Fibroblast of villous mesenchyme (primary cell): ENCODE measurements around the gene TTF2. TPM values are rescaled to one million over a fixed set of nuclear protein-coding genes. Genes with fewer than 3 reads are reported as not detected.

ENCODE experiments used
- DNase-seq: peaks from one replicate; pipeline ENCODE4 v3.0.0-alpha.2; 2010; ENCODE audit warnings: low read depth
- H3K4me3 ChIP-seq: 2 replicates; pipeline ENCODE4 v1.5.1; 2011; ENCODE audit warnings: low read depth, mild to moderate bottlenecking, low read length
- CTCF ChIP-seq: IDR thresholded peaks from 2 replicates; pipeline ENCODE4 v1.5.1; 2012; ENCODE audit warnings: low read depth, mild to moderate bottlenecking, low read length; ENCODE audit not compliant: insufficient read depth
- total RNA-seq: library from RNA; depleted of rRNA; stranded (reverse); fragments of >200 nt; gene quantifications from 2 replicates; pipeline ENCODE4 v1.2.3, GENCODE V29; 2012

TTF2 gene
- total RNA-seq, 1 donor = 21.2 TPM

DNA sequence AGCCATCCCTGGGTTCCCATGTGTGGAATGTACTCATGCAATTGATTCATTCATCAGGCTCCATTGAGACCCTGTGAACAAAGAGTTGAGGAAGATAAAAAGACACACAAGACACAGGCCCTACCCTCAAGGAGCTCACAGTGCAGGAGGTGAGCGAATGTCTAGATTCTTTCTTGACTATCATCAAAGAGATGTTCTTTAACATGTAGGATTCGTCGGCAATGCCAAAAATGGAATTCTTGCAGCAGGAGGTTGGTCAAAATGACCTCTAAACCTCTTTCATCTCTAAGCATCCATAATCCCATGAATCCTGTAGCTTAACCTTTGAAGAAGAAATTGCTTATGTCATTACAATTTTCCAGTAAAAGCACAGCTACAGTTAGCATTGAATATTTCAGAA is 27.9 kb upstream of the TTF2 start:
- DNase-seq = no peak
- H3K4me3 ChIP-seq = no peak overlapping the region
- no peak for TF ChIP-seq CTCF

- H3K4me3 ChIP-seq = no peak overlapping the region
- DNase-seq = no peak
- no peak for TF ChIP-seq CTCF
Measured at GRCh38 chr1:117032681-117033539, 27.2 kb upstream of the TTF2 start.

- no peak overlapping the region for H3K4me3 ChIP-seq
- no peak for DNase-seq
- no peak for TF ChIP-seq CTCF
Measured at GRCh38 chr1:117033772-117034171, 26.4 kb upstream of the TTF2 start.

- no peak for TF ChIP-seq CTCF
- DNase-seq = no peak
- H3K4me3 ChIP-seq = no peak overlapping the region
Measured at GRCh38 chr1:117034791-117035290, 25.3 kb upstream of the TTF2 start.

GRCh38 chr1:117036018-117036461 is 24.1 kb upstream of the TTF2 start:
- no peak for TF ChIP-seq CTCF
- no peak for DNase-seq
- H3K4me3 ChIP-seq = no peak overlapping the region

GRCh38 chr1:117037802-117038201 is 22.3 kb upstream of the TTF2 start:
- no peak for DNase-seq
- no peak overlapping the region for H3K4me3 ChIP-seq
- no peak for TF ChIP-seq CTCF
